ENCODE measurements around the gene EIF2B2.

- TF ChIP-seq CTCF (IDR thresholded peaks at IDR 0.05) (no peak), POLR2A (IDR thresholded peaks at IDR 0.05) (no peak)
These were observed 38.9 kb upstream of the EIF2B2 start for GRCh38 chr14:74963705-74964271.

Measured in gastroesophageal sphincter (tissue), 3 donors.